Stimulated activated CD4-positive, alpha-beta T cell treated with anti-CD3 and anti-CD28 coated beads, Interleukin-2, amount 100 ng/mL, for 48 hours (primary cell): Measurements from ENCODE around the gene DVL2.

Source experiments
- DNase-seq, 2 donors: peaks; one replicate each; pipeline ENCODE4 v3.0.0-alpha.2; 2020

DVL2 gene

DNA sequence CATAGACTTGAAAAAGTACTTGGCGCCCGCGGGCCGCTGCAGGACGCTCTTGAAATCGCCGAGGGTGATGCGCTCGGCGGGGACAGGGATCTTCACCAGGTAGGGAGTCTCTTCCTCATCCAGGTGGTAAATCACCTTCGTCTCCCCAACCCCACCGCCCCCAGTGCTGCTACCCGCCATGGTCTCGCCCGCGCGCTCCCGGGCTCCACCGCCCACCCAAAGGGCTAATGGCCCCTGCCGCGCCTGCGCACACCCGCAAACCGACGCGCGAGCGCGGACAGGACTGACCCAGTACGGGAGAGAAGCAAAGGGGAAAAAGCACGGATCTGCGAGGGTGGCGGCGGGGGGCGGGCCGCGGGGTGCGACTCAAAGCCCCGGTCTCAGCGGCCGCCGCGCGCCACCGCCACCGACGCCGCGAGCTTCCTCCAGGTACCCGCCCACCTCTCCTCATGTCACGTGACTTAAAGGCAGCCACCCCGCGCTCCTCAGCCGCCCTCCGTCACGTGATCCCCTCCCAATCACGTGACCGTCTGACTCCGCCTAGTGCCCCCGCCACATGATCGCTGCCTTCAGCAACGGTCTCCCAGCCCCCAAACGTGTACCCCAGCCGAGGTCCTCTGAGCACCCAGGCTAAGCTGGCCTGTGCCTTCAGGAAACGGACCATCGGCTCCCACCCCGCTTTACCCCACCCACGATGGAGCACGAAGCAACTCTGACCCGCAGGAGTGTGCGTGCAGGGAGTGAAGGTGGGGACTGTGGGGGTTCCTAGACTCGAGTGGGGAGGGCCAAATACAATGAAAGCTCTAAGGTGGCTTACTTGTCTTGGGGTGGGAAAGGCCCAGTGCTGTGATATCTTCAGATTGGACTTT lies at the start of gene DVL2:
Gene DVL2 (minus strand): TSS at position 435 of the 869 bp plus-strand sequence. CDS start 255 bp downstream, at position 180.
- DNase-seq, result peak; percentile 89 to 91

DNA sequence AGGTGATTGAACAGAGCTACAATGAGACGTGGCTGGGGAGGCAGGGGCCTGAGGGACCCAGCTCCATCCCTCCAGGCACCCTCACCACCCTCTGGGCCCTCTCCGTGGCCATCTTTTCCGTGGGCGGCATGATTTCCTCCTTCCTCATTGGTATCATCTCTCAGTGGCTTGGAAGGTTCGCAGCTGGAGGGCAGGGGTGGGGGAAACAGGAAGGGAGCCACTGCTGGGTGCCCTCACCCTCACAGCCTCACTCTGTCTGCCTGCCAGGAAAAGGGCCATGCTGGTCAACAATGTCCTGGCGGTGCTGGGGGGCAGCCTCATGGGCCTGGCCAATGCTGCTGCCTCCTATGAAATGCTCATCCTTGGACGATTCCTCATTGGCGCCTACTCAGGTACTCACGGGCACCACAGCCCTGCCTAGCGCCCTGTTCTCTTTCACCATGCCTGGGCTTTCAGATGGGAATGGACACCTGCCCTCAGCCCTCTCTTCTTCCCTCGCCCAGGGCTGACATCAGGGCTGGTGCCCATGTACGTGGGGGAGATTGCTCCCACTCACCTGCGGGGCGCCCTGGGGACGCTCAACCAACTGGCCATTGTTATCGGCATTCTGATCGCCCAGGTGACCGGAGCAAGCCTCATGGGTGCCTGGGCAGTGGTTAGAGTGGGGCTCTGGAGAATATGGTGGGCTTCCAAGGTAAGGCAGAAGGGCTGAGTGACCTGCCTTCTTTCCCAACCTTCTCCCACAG lies 49.3 kb upstream of the DVL2 start:
- DNase-seq, result no peak

DNA sequence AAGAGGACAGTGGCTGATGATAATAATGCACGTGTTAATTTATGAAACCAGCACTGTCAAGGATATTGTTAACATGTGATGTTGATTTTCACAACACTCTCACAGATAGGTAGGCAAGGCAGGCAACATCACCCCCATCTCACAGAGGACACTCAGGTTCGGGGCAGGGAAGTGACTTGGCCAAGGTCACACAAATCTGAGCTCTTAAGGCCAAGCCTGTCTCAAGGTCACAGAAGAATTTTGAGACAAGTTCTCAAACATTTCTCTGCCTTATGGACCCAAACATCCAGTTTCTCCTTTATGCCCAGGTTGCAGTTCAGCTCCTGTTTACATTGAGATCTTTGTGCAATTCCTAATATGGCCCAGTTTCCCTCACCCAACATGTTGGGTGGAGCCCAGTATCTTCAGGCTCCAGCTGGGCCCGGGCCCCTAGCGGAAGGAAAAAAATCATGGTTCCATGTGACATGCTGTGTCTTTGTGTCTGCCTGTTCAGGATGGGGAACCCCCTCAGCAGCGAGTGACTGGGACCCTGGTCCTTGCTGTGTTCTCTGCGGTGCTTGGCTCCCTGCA lies 48.5 kb upstream of the DVL2 start:
- no peak for DNase-seq

- no peak for DNase-seq
Measured at GRCh38 chr17:7281953-7282751, 47.8 kb upstream of the DVL2 start.

GRCh38 chr17:7281074-7281952 lies 47.0 kb upstream of the DVL2 start, which contains the start of gene SLC2A4:
SLC2A4 (plus strand) TSS chr17:7281718; CDS start chr17:7281935, 217 bp downstream.
- peak; percentile 87 to 88 for DNase-seq

GRCh38 chr17:7280519-7281073 lies 46.3 kb upstream of the DVL2 start:
- DNase-seq, result peak; percentile 84 to 90

DNA sequence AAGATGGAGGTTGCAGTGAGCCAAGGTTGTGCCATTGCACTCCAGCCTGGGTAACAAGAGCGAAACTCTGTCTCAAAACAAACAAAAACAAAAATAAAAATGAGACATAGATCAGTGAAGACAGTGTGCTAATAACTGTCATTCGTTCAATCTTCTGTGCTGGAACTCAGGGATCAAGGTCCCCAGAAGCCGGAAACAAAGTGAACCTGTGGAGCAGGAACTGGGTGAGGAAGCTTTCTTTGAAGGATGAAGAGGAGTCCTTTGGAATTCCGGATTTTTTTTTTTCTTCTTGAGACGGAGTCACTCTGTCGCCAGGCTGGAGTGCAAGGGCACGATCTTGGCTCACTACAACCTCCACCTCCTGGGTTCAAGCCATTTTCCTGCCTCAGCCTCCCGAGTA lies 45.1 kb upstream of the DVL2 start:
- DNase-seq, result no peak

DNA sequence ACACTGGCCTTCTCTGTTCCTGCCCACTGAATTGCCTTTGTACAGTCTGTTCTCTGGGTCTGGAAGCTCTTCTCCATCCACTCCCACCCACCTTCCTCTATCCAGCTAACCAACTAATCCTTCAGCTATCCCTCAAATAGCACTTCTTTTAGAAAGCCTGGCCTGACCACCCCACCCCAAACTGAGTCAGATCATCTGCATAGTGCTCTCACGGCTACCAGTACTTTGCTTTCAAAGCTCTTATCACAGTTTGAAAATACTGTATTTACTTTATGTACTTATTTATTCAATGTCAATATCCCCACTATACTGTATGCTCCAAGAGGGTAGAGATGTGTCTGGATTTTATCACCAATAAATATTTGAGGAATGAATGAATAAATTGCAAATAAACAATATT lies 32.5 kb upstream of the DVL2 start:
- no peak for DNase-seq

DNA sequence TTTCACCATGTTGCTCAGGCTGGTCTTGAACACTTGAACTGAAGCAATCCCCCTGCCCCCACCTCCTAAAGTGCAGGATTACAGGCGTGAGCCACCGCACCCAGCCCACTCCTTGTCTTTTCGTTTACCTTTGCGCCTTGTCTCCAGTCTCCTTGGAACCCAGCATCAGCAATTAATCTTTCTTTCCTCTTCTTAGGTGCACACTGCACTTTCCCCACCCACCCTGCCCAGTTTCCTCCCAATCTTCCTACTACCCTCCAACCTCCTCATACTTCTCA lies 29.4 kb upstream of the DVL2 start:
- no peak for DNase-seq

- DNase-seq, result no peak
Measured at GRCh38 chr17:7262935-7263800, 28.9 kb upstream of the DVL2 start.

GRCh38 chr17:7262192-7262934 lies 28.0 kb upstream of the DVL2 start, which contains the start of gene CLDN7:
CLDN7 (minus strand) TSS chr17:7262478; CDS start chr17:7262043, 435 bp downstream.
- no peak for DNase-seq

DNA sequence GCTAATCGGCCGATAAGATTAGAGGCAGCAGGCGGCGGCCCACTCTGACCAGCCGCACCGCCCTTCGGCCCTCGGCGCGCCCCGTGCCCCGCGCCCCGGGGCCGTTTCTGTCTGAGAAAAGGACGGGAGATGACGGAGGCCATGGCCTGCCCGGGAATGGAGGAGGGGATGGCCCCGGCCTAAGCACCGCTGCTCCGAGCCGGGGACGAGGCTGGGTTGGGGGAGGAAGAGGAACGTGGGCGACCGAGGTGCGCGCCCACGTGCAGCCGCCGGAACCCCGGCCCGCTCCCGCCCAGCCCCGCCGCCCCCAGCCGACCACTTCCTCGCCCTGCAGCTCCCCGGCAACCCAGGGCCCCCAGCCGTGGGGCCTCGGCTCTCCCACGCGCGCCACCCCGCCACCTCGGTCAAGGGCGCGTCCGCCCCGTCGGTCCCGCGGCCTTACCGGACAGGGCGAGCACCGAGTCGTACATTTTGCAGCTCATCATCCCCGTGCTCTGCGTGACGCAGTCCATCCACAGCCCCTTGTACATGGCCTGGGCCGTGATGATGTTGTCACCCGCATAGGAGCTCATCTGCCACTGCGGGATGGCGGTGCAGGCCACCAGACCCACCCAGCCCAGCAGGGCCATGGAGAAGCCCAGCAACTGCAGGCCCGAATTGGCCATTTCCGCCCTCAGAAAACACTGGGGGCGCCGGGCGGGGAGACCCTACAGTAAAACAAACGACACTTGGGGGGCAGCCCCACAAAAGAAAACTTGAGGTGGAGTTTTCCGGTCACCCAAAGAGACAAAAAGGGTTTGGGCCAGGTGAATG lies 27.3 kb upstream of the DVL2 start:
- DNase-seq, result no peak

DNA sequence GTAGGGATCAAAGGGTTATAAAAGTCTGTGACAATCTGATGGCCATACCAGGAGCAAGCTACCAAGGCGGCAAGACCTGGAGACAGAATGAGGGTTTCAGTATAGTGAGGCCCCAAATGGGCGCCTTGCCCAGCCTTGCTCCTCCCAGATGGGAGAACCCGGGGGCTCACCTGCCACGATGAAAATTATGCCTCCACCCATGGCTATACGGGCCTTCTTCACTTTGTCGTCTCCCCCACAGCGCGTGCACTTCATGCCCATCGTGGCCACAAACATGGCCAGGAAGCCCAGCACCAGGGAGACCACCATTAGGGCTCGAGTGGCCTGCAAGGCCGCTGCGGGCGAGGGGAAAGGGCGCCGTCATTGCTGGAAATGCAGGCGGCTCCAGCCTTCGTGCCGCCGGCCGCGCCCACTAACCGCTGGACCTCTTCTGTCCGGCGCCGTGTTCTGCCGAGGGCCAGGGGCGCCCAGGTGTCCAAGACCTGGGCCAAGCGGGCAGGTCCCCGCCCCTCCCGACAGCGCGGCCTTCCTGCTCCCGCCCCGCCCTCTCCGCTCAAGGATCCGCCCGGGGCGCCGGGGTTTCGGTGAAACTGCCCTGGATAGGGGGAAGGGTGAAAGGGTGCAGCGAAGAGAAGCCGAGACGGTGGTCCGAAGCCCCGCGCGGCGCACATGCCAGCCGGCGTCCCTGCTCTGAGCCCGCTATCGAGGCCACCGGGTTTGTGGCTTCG lies 26.5 kb upstream of the DVL2 start:
- DNase-seq, result peak in 1 of 2 donors; percentile 23

- no peak for DNase-seq
Measured at GRCh38 chr17:7260151-7260550, 25.8 kb upstream of the DVL2 start.

DNA sequence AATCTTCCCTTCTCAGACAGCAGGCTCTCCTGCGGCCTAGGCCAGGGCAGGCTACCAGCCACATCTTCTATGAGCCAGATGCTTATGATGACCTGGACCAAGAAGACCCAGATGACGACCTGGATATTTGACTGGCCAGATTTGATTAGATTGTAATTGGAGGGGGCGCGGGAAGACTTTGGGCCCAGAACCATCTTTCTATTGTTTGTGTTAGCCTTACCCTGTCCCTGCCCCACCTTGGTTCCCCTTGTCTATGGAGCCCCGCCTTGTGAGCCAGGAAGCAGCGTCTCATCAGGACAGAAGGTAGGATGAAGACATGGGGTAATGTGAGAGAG lies 25.2 kb upstream of the DVL2 start:
- DNase-seq, result no peak

DNA sequence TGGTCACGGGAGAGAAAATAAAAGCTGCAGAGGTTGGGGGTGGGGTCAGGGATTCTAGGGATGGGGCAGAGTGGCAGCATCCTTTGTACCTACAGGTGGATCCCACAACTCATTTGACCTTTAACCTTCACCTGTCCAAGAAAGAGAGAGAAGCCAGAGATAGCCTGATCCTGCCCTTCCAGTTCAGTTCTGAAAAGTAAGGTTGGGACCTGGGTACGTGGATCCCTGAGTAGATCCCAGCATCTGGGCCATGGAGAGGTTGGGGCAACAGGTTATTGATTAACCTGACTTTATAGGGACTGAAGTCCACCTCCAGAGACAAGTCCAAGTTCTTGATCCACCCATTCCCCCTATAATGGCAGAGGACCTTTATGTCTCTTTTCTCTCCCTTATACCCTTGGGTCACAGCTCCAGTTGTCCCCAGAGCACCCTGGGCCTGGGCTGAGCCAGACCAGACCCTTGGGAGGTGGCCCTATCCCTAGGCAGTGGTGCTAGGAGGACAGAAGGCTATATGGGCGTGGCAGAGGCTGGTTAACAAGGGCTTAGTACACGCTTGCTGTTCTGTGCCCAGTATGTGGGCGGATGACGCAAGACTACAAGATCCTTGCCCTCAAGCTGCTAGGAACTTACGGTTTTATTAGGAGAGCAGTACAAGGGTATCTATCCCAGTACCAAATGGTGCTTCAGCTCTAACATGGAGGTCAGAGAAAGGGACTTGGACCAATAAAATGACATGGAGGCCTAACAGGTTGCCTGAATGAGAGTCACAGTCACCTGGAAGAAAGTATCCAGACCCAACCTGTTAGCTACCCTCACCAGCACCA lies 24.6 kb upstream of the DVL2 start:
- no peak for DNase-seq

- DNase-seq, result no peak
Measured at GRCh38 chr17:7256766-7257456, 22.6 kb upstream of the DVL2 start.
